WI38 (cell line): Measurements from ENCODE around the gene TANC2.

Source experiments
- H3K4me3 ChIP-seq: 2 replicates; pipeline ENCODE4 v1.5.1; 2011; ENCODE audit warnings: low read depth, mild to moderate bottlenecking, control low read depth, low read length
- TF ChIP-seq, protein P1 (sequence below): IDR thresholded peaks from 2 replicates; pipeline ENCODE4 v1.5.1; 2012; ENCODE audit warnings: low read depth, mild to moderate bottlenecking, control low read depth, low read length

The TANC2 gene

GRCh38 chr17:62989501-62989900, 23.5 kb downstream of the TANC2 start:
- H3K4me3 ChIP-seq: no peak overlapping the region
- TF ChIP-seq, protein P1, sequence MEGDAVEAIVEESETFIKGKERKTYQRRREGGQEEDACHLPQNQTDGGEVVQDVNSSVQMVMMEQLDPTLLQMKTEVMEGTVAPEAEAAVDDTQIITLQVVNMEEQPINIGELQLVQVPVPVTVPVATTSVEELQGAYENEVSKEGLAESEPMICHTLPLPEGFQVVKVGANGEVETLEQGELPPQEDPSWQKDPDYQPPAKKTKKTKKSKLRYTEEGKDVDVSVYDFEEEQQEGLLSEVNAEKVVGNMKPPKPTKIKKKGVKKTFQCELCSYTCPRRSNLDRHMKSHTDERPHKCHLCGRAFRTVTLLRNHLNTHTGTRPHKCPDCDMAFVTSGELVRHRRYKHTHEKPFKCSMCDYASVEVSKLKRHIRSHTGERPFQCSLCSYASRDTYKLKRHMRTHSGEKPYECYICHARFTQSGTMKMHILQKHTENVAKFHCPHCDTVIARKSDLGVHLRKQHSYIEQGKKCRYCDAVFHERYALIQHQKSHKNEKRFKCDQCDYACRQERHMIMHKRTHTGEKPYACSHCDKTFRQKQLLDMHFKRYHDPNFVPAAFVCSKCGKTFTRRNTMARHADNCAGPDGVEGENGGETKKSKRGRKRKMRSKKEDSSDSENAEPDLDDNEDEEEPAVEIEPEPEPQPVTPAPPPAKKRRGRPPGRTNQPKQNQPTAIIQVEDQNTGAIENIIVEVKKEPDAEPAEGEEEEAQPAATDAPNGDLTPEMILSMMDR: no peak

GRCh38 chr17:62994931-62995330, 28.9 kb downstream of the TANC2 start:
- TF ChIP-seq, protein P1: no peak

DNA sequence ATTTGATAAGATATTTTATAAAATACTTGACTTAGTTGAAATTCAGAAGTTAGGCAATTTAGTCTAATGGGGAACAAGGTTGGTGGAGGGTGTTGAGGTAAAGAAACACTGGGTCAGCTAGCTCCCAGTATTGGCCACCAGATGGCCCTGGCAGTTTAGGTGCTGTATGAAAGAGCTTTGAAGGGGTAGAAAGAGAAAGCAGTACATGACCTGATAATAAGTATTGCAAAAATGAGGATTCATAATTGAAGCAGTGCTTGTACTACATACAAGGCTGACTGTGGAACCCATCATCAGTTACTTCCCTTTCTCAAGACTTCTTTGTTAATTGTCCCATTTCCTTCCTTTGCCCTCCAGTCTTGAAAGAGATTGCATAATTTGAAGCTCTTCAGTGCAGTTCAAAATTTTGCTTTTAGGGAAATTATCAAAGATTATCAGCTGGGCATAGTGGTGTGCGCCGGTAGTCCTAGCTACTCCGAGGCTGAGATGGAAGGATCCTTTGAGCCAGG, 29.4 kb downstream of the TANC2 start:
- TF ChIP-seq, protein P1: peak; percentile 49
- H3K4me3 ChIP-seq: no peak overlapping the region

More at GRCh38 chr17:62994931-62995330, 28.9 kb downstream of the TANC2 start:
- no peak overlapping the region for H3K4me3 ChIP-seq

- TF ChIP-seq, protein P1: no peak
- H3K4me3 ChIP-seq: no peak overlapping the region
Measured at GRCh38 chr17:62996221-62996620, 30.2 kb downstream of the TANC2 start.

DNA sequence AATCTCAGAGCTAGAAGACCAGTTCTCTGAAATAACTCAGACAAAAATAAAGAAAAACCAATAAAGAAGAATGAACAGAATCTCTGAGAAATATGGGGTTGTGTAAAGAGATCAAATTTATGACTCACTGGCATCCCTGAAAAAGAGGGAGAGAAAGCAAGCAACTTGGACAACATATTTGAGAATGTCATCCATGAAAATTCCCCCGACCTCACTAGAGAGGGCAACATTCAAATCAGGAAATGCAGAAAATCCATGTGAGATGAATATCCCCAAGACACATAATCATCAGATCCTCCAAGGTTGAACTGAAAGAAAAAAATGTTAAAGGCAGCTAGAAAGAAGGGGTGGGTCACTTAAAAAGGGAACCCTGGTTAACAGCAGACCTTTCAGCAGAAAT, 32.1 kb downstream of the TANC2 start:
- H3K4me3 ChIP-seq: no peak overlapping the region
- TF ChIP-seq, protein P1: no peak

- TF ChIP-seq, protein P1: no peak
- no peak overlapping the region for H3K4me3 ChIP-seq
Measured at GRCh38 chr17:62998665-62999393, 32.8 kb downstream of the TANC2 start.

DNA sequence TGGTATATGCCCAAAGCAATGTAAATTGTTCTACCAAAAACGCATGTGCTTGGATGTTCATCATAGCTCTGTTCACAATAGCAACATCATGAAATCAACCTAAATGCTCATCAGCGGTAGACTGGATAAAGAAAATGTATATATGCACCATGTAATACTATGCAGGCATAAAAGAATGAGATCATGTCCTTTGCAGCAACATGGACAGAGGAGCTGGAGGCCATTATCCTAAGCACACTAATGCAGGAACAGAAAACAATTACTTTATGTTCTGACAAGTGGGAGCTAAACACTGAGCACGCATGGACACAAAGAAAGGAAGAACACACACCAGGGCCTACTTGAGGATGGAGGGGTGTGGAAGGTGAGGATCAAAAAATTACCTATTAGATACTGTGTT, 33.7 kb downstream of the TANC2 start:
- no peak overlapping the region for H3K4me3 ChIP-seq
- TF ChIP-seq, protein P1: no peak
